GM18508 (cell line): ENCODE results near the gene IQGAP3.

ENCODE experiments used
- ATAC-seq: cut with Tn5 transposase; IDR thresholded peaks from one replicate; pipeline ENCODE4 v1.9.1; 2021; ENCODE audit warnings: moderate number of reproducible peaks; ENCODE audit not compliant: insufficient read depth, unreplicated experiment

The IQGAP3 gene

DNA sequence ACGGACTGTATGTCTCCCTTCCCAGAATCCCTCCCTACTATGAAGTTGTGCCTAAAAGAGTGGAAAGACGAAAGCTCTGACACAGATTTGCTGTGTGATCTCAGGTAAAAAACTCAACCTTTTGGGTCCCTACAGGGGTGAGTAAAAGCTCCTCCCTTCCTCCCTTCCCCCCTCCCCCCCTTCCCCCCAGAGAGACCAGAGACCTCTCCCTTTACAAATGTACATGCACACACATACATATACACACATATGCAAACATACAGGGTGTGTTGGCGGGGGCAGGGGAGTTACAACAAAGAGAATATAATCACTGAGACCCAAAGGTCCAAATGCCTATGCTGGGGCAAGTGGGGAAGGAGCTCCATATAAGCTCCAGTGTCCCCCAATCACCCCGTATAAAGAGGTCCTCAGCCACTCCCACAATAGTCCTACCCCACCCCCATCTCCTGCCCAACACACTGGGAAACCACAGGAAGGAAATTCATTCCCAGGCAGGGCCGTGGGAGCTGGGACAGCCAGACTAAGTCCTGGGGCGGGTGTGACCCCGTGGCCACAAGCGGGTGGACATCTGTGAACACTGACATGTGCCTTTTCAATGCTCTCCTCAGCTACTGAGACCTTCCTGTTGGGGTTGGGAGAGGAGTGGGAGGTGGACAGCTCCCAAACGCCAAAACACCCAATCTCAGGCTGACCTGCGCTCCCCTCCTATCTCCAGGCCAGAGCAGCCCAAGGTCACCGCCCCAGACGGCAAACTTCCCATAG lies 73.8 kb downstream of the IQGAP3 start:
- no peak for ATAC-seq

DNA sequence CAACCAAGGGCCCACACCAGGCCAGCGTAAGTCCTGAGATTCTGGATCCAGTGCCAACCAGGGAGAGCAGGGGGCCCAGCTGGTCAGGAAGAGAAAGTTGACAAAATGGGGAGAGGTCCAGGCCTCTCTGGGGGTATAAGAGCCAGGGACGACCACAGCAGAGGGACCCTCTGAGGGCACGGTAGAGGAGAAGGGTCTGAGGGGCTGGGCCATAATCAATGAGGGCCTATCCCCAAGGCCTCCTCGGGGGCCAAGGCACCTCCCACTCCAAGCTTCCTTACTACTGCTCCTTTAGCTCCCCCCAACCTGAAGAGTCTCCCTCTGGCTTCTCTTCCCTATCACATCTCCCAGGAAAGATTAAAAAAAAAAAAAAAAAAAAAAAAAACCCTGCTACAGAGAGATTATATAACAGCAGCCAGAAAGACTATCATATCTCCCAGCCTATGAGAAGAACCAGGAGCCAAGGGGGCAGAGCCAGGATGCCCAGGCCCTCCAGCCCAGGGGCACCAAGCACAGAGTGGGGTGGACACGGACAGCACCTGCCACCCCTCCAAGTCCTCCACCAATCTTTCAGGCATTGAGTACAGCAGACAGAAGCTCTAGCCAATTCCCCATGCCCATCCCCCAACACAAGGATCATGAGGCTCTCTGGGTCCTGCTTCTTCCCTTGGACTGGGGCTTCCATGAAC lies 74.5 kb downstream of the IQGAP3 start:
- ATAC-seq: no peak

DNA sequence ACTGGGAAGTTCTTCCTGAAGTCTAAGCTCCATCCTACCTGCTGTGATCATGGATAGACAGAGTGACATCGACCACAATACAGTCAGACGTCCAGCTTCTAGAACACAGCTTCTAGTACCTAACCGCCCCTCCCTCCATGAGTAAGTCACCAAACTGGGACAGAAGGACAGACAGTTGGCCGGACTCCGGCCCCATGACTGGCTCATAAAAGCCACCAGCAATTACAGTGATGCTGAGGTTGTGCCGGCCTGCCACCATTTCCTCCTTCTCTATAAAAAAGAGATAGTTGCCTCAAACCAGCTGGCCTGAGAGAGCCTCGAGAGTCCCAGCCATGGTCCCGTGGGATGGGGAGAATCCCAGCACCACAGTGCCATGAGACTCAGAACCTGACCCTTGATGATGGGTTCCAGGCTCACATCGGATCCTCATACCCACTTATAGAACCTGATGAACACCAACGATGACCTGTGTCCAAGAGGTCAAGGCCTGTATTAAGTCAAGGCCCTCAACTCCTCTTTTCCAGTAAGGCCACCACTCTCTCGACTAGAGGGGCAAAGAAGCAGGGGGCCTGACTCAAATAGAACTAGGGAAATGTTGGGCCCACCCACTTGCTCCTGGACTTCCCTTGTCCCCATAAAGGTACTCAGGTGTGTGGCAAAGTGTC lies 75.2 kb downstream of the IQGAP3 start:
- no peak for ATAC-seq

DNA sequence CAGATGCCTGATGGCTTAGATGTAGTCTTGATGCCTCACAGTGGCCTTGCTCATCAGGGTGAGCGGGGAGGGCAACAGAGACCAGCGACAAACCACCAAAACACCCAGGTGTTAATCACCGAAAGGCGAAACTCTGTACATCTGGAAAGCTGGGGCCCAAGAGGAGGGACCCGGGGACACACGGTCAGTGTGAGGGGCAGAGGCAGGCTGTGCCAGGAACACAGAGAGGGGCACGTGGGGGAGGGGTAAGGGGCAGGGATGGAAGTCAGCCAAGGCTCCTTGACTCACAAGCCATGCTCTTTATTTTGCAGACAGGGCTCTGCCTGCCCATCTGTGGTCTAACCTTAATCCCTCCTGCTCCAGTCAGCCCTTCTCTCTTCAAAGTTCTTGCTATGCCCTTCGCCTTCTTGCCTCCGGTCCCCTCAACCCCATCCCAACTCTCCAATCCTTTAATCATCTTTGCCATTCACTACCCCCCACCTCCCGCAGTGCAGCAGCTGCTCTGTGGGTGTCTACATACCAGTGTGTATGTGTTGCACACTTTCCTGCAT lies 76.1 kb downstream of the IQGAP3 start:
- no peak for ATAC-seq

DNA sequence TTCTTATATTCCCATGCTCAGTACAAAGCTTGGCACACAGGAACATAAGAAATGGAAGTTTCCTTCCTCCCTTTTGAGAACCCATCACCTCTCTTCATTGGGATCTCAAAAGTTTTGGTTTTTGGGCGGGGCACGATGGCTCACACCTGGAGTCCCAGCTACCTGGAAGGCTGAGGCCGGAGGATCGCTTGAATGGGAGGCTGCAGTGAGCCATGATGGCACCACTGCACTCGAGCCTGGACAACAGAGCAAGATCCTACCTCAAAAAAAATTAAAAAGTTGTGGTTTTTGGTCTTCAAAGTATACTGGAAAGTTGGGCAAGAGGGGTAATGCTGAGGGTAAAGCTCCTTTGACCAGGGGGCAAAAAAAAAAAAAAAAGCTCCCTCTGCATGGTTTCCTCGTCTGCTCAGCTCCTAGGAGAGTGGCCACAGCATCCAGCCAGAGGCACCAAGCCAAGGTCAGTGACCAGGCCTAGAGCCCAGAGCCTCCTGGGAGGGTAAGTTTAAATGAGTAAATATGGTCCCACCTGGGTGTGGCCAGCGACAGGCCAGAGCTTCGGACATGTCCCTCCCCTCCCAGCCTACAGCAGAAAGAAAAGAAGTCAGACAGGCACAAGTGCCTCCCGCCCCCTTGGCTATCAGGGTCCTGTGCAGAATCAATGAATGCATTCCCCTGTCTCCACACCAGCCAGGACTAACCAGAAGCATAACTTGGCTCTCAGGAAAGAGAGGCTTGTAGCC lies 76.8 kb downstream of the IQGAP3 start:
- ATAC-seq: no peak

DNA sequence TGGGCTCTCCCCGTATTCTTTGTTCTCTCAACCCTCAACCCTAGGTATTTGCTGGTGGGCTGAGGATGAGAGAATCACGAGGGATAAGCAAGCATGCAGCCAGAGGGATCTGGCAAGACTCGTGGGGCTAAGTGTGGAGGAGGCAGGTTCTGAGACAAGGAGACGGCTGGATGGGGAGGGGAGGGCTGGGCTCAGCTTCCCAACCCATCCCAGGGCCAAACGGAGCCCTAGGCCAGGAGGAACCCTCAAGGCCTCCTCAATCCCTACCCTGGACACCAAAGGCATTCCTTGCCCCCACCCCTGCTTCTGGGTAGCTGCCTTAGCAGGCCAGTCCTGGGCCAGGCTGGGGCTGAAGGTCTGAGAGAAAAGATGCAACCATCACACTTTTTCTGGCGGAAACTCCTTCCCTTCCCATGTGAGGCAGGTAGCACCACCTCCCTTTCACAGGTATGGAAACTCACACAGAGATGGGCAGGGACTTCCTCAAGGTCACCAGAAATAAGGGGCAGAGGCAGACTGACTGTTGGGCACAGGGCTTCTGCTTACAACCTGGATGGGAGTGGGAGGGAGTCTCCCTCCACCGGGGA lies 78.0 kb downstream of the IQGAP3 start:
- no peak for ATAC-seq

DNA sequence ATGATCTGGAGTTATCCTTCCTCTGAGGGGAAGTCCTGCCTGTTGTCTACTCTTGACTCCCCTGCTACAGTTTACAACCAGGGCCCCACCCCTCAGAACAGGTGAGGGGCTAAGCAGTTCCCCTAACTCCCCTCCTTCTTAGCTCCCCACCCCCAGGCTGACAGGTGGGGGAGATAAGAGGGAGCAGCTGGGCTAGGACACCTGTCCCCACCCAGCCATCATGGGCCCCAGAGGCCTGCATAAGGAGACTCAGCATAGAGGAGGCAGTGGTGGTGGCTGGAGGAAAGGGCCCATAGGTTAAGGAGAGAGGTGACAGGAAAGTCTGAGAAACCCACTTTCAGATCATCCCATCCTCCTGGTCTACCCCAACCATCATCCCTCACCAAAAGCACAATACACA lies 78.6 kb downstream of the IQGAP3 start:
- ATAC-seq: no peak

DNA sequence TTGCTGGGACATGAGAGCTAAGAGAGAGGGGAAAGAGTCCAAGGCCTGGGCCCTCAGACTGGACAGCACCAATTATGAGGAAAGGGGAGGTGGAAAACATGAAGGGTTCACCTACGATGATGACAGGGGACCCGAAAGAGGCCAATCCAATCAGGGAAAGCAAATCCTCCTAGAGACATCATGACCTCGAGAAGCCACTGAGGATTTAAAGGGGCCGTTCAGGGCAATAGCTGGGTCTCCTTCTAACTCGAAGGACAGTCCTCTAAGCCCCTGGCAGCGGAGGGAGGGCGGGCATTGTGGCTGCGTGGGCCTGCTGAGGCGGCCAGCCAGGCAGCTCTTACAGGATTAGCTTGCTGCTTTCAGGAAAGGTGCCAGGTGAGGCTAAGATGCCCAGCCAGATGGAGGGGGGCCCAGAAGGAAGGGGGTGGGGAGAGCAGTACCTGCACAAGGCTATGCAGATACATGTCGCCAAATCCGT lies 79.2 kb downstream of the IQGAP3 start:
- no peak for ATAC-seq

DNA sequence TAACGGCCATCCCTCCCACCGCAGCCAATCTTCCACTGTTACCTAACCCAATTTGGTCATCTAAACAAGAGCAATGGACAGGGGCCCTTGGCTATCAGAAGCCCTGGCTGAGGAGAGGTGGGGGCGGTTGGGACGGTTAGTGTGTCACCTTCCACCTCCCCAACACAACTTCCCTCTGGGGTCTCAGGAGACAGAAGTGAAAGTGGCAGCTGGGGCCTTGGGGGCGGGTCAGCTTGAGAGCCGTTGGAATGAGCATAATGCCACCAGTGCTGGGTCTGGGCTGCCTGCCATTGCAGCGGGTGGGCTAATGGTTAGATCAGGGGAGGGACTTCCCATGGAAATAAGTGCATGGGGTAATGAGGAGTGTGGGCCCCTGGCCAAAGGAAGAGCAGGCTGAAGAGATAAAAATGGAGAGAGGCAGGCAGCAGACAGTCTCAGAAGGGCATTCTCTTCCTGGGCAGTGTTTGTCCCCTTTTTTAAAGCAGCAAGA lies 79.7 kb downstream of the IQGAP3 start:
- no peak for ATAC-seq

DNA sequence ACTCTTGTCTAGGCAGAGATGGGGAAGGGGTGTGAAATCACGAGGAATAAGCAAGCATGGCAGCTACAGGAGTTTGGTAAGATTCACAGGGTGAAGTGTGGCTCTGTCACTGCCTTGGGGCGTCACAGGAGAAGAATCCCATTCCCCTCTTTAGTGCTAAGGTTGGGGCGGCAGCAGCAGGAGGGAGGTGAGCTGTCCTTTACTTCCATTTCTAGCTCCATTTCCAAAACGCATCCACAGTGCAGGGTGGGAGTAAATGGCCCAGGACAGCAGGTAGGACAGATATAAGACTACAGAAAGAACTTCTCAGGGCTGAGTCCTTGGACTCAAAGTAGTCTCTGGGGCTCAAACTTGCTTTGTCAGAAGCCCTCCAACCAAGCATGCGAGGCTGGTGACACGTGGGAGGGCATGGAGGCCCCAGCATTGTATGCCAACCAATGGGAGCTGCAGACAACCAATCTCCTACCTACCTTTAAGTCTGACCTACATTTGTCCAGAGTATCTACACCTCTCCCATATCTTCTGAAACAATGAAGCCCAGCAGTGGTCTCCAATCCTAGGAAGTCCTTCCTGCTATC lies 80.3 kb downstream of the IQGAP3 start:
- ATAC-seq: no peak

DNA sequence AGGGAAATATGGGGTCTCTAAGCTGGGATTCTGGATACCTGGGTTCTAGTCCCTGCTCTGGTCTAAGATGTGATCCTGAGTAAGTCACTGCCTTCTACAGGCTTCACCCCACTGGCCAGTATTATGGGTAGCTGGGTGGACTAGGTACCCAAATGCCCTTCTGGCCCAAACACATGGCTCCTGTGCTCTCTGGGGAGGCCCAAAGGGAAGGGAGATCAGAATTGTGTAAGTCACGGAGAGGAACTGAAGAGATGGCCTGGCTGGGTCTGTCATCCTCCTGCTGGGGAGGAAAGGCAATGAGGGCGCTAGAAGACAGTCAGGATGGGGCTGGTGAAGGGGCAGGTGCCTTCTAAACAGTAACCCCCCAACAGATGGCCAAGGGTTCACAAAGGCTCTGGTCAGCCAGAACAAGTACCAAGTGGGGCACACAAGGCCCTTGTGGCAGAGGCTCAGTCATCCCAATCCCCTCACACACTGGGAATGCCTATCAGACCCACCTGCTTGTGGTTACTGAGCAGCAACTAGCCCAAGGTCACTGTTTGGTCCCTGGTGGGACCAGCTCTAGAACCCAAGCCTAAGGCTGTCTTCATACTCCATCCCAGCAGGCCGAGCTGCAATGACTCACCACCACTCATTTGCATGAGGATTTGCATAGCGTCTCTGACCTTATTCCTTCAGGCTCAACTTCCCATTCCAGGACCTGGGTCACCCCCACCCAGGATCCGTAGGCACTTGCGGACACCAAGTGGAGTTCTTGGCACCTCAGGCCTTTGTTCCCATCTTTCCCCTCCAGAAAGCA lies 81.0 kb downstream of the IQGAP3 start:
- no peak for ATAC-seq

DNA sequence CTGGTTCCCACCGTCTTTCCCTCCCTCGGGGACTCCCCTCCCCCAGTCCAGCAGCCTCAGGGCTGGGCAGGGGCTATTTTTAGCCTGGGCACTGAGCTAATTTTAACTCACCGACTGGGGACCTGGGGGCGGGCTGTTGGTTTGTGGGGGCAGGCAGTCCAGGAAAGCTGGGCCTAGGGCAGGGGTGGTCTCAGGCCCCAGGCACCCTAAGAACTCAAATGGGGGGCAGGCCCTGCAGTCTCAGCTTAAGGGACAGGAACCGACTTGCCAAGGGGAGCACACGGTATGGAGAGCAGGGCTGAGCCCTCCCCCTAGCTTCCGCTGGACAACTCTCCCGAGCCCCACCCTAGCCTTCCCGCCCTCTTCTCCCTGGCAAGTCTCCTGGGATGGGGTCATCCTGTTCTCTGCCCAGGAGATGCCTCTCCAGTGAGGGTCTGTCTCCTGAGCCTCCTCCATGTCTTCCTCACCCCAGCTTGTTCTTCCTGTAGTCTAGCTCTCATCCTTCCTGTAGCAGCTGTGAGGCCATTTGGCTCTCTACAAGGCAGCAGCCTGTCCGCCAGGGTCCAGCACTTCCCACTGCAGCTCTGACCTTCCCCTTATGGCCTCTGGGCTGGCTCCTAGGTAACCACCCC lies 81.8 kb downstream of the IQGAP3 start:
- no peak for ATAC-seq

DNA sequence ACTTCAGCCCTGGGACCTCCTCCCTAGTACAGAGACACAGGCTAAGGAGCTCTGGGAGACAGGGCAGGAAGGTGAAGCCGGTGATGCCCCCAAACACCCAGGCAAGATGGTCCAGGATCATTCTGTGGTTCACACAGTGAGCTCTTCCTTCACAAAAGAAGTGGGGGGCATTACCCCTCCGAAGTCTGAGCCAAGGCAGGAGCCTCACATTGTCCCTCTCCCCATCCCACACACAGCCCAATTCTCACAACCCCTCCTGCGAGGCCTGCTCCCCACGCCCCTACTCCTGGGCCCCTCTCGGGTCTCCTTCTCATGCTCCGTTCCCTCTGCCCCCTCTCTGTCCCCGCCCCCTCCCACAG lies 82.5 kb downstream of the IQGAP3 start:
- ATAC-seq: no peak

DNA sequence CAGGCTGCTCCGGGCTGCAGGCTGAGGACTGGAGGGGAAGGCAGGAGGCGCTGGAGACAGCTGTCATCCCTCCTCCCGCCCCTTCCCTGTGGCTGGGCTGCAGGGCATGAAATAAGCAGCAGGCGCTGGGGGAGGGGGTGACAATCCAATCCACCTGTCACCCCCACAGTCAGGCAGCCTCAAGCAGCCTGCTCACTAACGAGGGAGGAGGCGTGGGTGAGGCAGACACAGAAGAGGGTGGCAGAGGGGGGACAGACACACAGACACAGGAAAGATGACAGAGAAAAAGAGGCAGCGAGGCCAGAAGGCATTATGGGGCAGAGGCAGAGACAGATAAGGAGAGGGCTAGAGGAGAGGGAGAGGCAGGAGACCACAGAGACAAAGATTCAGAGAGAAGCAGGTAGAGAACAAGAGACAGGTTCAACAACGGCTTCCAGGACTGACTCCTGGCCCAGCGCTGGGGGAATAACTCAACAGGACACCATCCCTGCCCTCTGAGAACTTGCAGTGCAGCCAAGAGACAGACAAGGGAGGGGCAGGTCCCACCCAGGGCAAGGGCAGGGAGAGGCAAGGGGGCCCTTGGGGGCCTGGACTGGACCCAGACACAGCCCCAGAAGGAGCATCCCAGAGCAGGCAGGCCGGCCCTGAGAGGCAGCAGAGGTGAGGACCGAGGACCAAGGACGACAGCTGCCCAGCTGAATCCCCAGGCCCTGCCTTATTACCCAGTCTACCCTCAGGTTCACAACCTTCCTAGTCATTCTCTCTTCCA lies 83.0 kb downstream of the IQGAP3 start:
- no peak for ATAC-seq

DNA sequence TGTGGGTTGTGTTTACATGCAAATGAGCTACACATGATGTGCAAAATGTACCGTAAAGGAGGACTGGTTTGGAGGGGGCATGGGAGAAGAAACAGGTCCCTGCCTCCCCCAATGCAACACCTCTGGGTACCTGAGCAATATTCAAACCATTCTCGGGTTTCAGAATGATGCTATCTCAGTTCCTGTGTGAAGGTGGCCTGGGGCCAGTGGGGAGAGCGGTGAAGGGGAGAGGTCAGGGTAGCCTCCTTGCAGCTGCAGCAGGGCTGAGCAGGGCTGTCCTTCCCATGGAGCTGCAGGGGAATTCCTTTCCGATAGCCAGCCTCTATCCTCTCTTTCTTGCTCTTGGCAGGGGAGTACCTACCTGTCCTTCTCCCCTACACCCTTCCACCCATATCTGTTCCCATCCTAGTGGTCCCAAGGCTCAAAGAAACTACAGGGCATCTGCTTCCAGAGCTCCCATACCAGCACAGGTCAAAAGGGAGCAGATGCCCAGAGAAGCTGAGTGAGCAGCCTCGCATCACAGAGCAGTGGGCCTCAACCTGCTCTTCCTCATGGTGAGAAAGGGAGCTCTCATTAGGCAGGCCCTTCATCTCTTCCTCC lies 83.7 kb downstream of the IQGAP3 start:
- peak; percentile 46 for ATAC-seq

DNA sequence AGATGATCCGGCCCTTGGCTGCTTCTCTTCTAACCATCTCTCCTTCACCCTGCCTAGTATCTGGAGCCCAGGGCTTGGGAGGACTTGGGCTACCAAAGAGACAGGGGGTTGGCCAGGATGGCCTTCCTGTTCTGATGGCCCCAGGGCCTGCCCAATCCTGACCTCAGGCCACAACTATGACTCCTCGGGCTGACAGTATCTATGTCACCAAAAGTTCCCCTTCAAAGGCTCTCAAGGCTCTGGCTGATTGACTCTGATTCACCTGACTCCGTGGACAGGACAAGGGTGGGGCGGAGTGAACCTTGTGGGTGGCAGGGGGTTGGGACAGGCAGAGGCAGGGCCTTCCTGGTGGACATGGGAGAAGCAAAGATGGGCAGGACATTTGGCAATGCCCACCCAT lies 84.5 kb downstream of the IQGAP3 start:
- no peak for ATAC-seq
